SK-N-SH treated with all-trans-retinoic acid at 6 μM for 48 hours (cell line): ENCODE results near the gene GTF2A1.

ENCODE experiments used
- ARNTL ChIP-seq: fragments of 450-650 bp; formaldehyde crosslinking; IDR thresholded peaks from 2 replicates; pipeline ENCODE4 v1.5.0; 2020; ENCODE audit warnings: low read depth, mild to moderate bottlenecking, moderate library complexity, borderline replicate concordance
- CREB5 ChIP-seq: fragments of 250-450 bp; sonication (Bioruptor Pico); IDR thresholded peaks from 2 replicates; pipeline ENCODE4 v1.5.1; 2020; ENCODE audit warnings: low read depth, mild to moderate bottlenecking, moderate library complexity
- CSRNP3 ChIP-seq: fragments of 250-450 bp; sonication (Bioruptor Pico); IDR thresholded peaks from 2 replicates; pipeline ENCODE4 v1.5.1; 2021; ENCODE audit warnings: mild to moderate bottlenecking, moderate library complexity
- ESRRG ChIP-seq: fragments of 250-450 bp; sonication (Bioruptor Pico); IDR thresholded peaks from 2 replicates; pipeline ENCODE4 v1.6.1; 2021; ENCODE audit warnings: mild to moderate bottlenecking
- OSR1 ChIP-seq: fragments of 250-450 bp; sonication (Bioruptor Pico); IDR thresholded peaks from 2 replicates; pipeline ENCODE4 v1.8.0; 2022; ENCODE audit warnings: moderate library complexity, mild to moderate bottlenecking, inconsistent platforms
- RARB ChIP-seq: fragments of 250-450 bp; sonication (Bioruptor Pico); IDR thresholded peaks from 2 replicates; pipeline ENCODE4 v1.8.0; 2021; ENCODE audit warnings: mild to moderate bottlenecking, moderate library complexity
- TOX ChIP-seq: fragments of 250-450 bp; sonication (Bioruptor Pico); IDR thresholded peaks from 2 replicates; pipeline ENCODE4 v1.8.0; 2021; ENCODE audit warnings: mild to moderate bottlenecking, moderate library complexity, borderline replicate concordance
- TSHZ2 ChIP-seq: fragments of 250-450 bp; sonication (Bioruptor Pico); IDR thresholded peaks from 2 replicates; pipeline ENCODE4 v1.5.0; 2020; ENCODE audit warnings: mild to moderate bottlenecking, moderate library complexity
- ZFP3 ChIP-seq: fragments of 250-450 bp; sonication (Bioruptor Pico); IDR thresholded peaks from 2 replicates; pipeline ENCODE4 v1.5.0; 2020; ENCODE audit warnings: mild to moderate bottlenecking, moderate library complexity
- ZFP30 ChIP-seq: fragments of 450-650 bp; formaldehyde crosslinking; IDR thresholded peaks from 2 replicates; pipeline ENCODE4 v1.5.0; 2022; ENCODE audit warnings: mild to moderate bottlenecking, moderate library complexity
- ZNF565 ChIP-seq: fragments of 450-650 bp; formaldehyde crosslinking; conservative IDR thresholded peaks from 2 replicates; pipeline ENCODE4 v1.5.0; 2020; ENCODE audit warnings: low read depth, mild to moderate bottlenecking, moderate library complexity
- ZNF70 ChIP-seq: fragments of 450-650 bp; formaldehyde crosslinking; IDR thresholded peaks from 2 replicates; pipeline ENCODE4 v1.5.0; 2020; ENCODE audit warnings: mild to moderate bottlenecking, moderate library complexity
- TF ChIP-seq, protein P1 (sequence below): fragments of 250-450 bp; sonication (Bioruptor Pico); IDR thresholded peaks from 2 replicates; pipeline ENCODE4 v1.8.0; 2020; ENCODE audit warnings: mild to moderate bottlenecking, moderate library complexity, borderline replicate concordance

- no peak for TF ChIP-seq CREB5 (CRISPR knock-in tag)
- TF ChIP-seq, protein P1, sequence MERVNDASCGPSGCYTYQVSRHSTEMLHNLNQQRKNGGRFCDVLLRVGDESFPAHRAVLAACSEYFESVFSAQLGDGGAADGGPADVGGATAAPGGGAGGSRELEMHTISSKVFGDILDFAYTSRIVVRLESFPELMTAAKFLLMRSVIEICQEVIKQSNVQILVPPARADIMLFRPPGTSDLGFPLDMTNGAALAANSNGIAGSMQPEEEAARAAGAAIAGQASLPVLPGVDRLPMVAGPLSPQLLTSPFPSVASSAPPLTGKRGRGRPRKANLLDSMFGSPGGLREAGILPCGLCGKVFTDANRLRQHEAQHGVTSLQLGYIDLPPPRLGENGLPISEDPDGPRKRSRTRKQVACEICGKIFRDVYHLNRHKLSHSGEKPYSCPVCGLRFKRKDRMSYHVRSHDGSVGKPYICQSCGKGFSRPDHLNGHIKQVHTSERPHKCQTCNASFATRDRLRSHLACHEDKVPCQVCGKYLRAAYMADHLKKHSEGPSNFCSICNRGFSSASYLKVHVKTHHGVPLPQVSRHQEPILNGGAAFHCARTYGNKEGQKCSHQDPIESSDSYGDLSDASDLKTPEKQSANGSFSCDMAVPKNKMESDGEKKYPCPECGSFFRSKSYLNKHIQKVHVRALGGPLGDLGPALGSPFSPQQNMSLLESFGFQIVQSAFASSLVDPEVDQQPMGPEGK (CRISPR knock-in tag) = no peak
- TF ChIP-seq ESRRG = no peak
- TF ChIP-seq ARNTL (CRISPR knock-in tag) = no peak
- no peak for TF ChIP-seq ZFP3 (CRISPR knock-in tag)
- no peak for TF ChIP-seq OSR1 (CRISPR knock-in tag)
- TF ChIP-seq ZNF565 (CRISPR knock-in tag) = no peak
- no peak for TF ChIP-seq TSHZ2
- no peak for TF ChIP-seq ZFP30 (CRISPR knock-in tag)
- no peak for TF ChIP-seq RARB (CRISPR knock-in tag)
- TF ChIP-seq CSRNP3 (CRISPR knock-in tag) = no peak
- no peak for TF ChIP-seq ZNF70 (CRISPR knock-in tag)
- TF ChIP-seq TOX (CRISPR knock-in tag) = no peak
These were observed 87.4 kb downstream of the GTF2A1 start for GRCh38 chr14:81133400-81133799.
